ENCODE data around the gene TMEM266.

Gene TMEM266

DNA sequence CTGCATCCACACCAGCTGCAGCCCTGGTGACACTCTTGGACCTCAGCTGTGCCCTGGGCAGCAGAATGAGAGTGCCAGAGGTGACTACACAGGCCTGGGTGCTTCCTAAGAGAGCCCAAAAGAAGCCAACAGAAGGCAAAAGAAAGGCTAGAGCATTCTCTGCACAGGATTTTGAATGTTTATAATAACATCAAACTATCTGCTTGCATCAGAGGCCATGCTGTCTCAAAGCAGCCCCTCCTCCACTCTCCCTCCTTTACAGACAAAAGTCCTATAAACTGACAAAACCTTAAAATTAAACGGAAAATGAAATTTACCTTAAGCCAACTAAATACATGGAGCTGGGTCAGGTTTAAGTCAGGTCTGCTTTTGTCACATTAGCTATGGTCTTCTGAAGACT lies 155.8 kb downstream of the TMEM266 start:
- Mint-ChIP-seq H3K36me3 (ENCODE audit: low read depth) (peaks cover 92% of the 10 kb centered on the region), H3K4me1 (ENCODE audit: low read depth) (no peaks in the 10 kb centered on the region), H3K27ac (no peak overlapping the region), H3K9me3 (no peaks in the 10 kb centered on the region), H3K4me3 (no peak overlapping the region), H3K27me3 (no peaks in the 10 kb centered on the region)
- no peak for DNase-seq

DNA sequence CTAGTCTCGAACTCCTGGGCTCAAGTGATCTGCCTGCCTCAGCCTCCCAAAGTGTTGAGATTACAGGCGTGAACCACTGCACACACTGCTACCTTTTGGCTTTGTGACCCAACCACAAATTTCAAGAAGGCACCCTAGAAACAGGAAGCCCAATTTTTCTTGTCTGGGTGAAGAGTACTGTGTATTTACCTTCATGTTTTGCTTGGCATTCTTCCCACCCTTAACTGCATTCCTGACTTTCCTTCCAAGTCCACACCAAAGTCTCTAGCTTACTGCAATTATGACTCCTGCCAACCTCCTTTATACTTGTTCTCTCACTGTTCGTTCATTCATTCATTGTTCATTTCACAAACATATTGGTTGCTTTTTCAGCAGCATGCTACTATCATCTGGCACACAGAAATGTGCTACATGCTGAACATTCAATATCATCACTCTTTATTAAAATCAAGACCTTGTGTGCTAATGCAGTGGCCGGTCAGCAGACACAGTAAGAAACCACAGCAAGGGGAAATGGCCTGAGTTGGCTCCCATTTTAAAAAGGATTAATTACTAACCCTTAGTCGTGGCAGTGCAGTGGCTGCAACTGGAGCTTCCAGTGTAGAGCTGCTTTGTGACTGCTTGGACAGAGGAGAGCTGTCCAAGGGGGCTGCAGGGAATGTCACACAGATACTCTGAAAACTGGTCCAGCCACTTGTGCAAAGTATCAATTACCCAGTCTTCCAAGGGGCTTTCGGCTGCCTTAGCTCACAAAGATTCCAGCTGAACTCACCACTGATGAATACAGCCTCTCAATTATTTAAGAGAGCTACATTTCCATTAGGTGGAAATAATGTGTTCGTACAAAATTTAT lies 157.5 kb downstream of the TMEM266 start:
- DNase-seq = no peak
- H3K36me3 Mint-ChIP-seq (ENCODE audit: low read depth) = peaks cover 86% of the 10 kb centered on the region
- H3K27ac Mint-ChIP-seq = no peak overlapping the region
- no peaks in the 10 kb centered on the region for H3K27me3 Mint-ChIP-seq
- H3K4me3 Mint-ChIP-seq = no peak overlapping the region
- no peaks in the 10 kb centered on the region for H3K9me3 Mint-ChIP-seq
- no peaks in the 10 kb centered on the region for H3K4me1 Mint-ChIP-seq (ENCODE audit: low read depth)

DNA sequence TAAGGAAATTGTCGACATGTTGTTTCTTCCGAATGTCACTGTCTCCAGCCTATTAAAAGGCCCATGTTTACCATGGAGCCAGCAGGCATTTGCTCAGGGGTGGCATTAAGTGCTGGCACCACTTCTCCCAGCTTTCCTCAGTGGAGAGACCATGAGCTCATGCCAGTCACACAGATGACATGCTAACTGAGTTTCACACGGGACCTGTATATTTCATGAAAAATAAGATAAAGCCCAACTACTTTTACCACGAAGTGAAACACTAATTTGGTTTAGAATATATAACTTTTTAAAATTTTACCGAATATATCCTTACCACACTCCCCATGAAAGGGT lies 158.1 kb downstream of the TMEM266 start:
- H3K9me3 Mint-ChIP-seq = no peaks in the 10 kb centered on the region
- no peak overlapping the region for H3K27ac Mint-ChIP-seq
- H3K27me3 Mint-ChIP-seq = no peaks in the 10 kb centered on the region
- DNase-seq = no peak
- H3K4me3 Mint-ChIP-seq = no peak overlapping the region
- H3K36me3 Mint-ChIP-seq (ENCODE audit: low read depth) = peaks cover 86% of the 10 kb centered on the region
- H3K4me1 Mint-ChIP-seq (ENCODE audit: low read depth) = no peaks in the 10 kb centered on the region

DNA sequence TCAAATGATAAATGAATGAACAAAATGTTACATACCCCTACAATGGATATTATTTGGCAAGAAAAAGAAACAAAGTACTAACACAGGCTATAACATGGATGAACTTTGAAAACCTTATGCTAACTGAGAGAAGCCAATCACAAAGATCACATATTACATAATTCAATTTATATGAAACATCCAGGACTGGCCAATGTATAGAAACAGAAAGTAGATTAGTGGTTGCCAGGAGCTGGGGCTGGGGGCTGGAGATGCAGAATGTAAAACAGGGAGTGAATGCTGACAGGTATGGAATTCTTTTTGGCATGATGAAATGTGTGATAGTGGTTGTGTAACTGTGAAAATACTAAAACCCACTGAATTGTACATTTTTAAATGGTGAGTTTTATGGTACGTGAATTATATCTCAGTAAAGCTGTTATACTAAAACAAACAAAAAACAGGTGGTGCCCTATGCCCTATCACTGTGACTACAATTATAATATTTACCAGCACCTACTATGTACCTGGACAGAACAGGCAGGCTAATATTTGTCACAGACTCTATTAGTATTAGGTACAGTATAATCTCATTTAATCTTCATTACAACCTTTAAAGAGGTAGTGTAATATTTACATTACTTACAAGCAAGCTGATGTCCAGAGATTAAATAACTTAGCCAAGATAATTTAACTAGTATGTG lies 161.4 kb downstream of the TMEM266 start:
- Mint-ChIP-seq H3K36me3 (ENCODE audit: low read depth) (peaks cover 85% of the 10 kb centered on the region), H3K9me3 (no peaks in the 10 kb centered on the region), H3K4me3 (no peak overlapping the region), H3K27me3 (no peaks in the 10 kb centered on the region), H3K4me1 (ENCODE audit: low read depth) (peaks cover 4% of the 10 kb centered on the region), H3K27ac (no peak overlapping the region)
- DNase-seq = no peak

DNA sequence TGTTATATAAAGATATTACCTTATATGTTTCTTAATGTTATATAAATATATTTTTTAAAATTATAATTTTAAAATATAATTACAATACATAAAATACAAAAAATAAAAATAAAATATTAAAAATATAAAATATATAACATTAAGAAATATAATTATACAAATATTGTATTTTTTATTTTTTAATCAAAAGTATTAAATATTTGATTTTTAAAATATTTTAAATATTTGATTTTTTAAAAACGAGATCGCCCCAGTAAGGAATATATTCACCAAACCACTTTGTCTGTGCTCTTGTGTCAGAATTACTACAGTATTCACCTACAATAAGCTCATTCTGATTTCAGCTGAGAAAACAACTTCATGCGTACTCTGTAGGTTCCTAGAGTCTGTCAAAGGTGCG lies 162.4 kb downstream of the TMEM266 start:
- DNase-seq = no peak
- no peaks in the 10 kb centered on the region for H3K9me3 Mint-ChIP-seq
- no peak overlapping the region for H3K4me3 Mint-ChIP-seq
- H3K27ac Mint-ChIP-seq = no peak overlapping the region
- H3K4me1 Mint-ChIP-seq (ENCODE audit: low read depth) = peaks cover 4% of the 10 kb centered on the region
- H3K27me3 Mint-ChIP-seq = no peaks in the 10 kb centered on the region
- peaks cover 76% of the 10 kb centered on the region for H3K36me3 Mint-ChIP-seq (ENCODE audit: low read depth)

DNA sequence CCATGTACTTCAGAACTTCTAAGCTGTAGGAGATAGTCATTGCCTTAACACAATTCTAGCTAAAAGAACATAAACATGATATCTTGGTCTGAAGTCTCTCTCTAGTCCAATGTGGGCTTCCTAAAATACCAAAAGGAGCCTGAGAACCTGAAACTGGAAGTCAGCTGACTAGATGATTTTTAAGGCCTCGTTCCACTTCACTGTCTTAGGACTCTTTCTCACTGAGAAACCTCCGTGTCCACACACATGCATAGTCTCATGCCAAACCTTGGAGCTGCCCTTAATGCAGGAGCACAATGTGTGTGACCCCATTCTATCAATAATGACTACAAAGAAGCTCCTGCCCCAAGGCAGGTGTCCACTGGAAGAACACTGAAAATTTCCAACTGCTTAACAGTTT lies 163.7 kb downstream of the TMEM266 start:
- Mint-ChIP-seq H3K4me1 (ENCODE audit: low read depth) (peaks cover 4% of the 10 kb centered on the region), H3K36me3 (ENCODE audit: low read depth) (peaks cover 72% of the 10 kb centered on the region), H3K9me3 (no peaks in the 10 kb centered on the region), H3K27me3 (no peaks in the 10 kb centered on the region), H3K27ac (no peak overlapping the region), H3K4me3 (no peak overlapping the region)
- no peak for DNase-seq

DNA sequence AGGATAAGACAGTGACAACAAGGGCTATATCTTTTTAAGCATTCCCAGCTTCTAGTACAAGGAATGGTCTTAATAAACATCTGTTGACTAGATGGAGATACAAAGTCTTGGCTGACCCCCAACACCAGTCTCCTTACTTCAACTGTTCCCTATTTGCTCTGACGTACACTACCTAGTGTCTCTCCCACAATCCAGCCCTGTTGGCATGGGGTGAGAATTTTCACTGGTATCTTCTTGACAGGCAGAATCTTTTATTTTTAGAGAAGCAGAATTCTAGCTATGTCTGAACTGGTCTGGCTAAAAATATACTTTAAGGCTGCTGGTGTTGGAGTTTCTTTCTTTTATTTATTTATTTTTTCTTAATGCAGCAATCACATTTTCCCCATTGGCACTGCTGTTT lies 169.5 kb downstream of the TMEM266 start:
- peaks cover 4% of the 10 kb centered on the region for H3K4me1 Mint-ChIP-seq (ENCODE audit: low read depth)
- no peaks in the 10 kb centered on the region for H3K9me3 Mint-ChIP-seq
- no peak for DNase-seq
- H3K27me3 Mint-ChIP-seq = no peaks in the 10 kb centered on the region
- H3K27ac Mint-ChIP-seq = no peak overlapping the region
- H3K36me3 Mint-ChIP-seq (ENCODE audit: low read depth) = peaks cover 50% of the 10 kb centered on the region
- H3K4me3 Mint-ChIP-seq = no peak overlapping the region

DNA sequence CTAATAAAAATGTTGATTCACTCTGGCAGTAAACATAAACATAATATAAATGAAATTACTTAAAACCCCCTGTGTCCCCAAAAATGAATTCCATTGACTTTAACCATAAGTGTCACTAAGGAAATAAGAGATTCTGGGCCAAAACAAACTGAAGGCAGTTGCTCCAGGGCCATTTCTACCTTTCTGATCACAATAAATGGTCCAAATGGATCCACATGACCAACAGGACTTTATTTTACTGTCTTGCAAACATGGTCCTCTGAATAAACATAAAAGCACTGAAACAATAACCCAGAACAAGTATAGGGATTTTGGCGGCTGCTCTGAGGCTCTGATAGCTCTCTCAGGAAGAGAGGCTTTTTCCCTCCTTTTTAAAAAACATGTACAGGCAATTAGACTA lies 174.1 kb downstream of the TMEM266 start:
- DNase-seq = no peak
- Mint-ChIP-seq H3K27ac (no peak overlapping the region), H3K9me3 (no peaks in the 10 kb centered on the region), H3K4me1 (ENCODE audit: low read depth) (no peaks in the 10 kb centered on the region), H3K27me3 (no peaks in the 10 kb centered on the region), H3K4me3 (no peak overlapping the region), H3K36me3 (ENCODE audit: low read depth) (peaks cover 25% of the 10 kb centered on the region)

DNA sequence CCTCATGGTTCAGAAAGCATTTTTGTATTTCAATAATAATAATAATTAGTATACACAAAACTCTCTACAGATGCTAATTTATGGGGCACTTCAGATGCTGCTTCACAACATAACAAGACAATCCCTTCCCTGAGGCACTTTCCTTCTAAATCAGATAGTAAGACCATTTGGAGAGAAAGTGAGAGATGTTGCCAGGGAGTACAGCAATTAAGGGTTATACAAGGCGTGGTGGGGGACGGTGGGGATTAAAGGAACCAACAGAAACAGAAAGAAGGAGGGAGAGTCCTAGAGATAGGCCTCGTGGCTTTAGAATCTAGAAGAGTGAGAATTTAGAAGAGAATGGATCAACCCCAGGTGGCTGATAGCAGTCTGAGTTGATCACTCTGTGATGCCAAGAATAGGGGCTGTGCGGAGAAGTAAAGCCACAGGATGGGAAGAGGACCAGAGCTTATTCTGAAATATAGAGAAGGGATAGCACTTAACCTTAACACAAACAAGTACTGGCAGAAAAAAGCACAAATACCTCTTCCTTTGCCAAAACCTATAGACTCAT lies 174.6 kb downstream of the TMEM266 start:
- no peak overlapping the region for H3K4me3 Mint-ChIP-seq
- H3K9me3 Mint-ChIP-seq = no peaks in the 10 kb centered on the region
- no peaks in the 10 kb centered on the region for H3K27me3 Mint-ChIP-seq
- H3K36me3 Mint-ChIP-seq (ENCODE audit: low read depth) = peaks cover 20% of the 10 kb centered on the region
- H3K4me1 Mint-ChIP-seq (ENCODE audit: low read depth) = no peaks in the 10 kb centered on the region
- no peak for DNase-seq
- no peak overlapping the region for H3K27ac Mint-ChIP-seq

DNA sequence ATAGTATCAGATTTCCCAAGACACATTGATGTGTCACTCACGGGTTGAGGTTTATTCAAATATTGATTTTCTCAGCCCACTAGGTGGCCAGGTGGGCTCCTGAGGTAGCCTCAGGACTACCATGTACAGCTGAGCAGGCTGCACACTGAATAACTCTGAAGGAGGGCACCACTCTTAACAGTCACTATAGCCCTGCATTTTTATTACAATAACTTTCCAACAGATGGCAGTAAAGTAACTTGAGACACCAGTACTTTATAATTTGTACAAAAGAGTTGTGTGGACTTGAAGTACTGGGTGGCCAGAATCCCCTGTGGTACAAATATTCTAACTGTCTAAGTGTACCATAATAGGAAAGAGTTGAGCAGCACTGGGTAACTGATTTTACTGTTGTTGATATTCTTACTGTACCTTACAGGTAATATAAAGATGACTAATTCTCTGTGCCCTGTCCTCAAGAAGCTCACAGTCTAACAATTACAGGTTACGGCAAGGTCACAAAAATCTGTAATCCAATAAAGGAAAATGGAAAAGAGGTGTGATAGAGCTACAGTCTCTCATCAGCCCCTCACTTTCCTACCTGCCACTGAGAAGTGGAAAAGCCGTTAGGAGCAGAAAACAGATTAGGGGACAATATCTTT lies 175.5 kb downstream of the TMEM266 start:
- Mint-ChIP-seq H3K27me3 (no peaks in the 10 kb centered on the region), H3K27ac (no peak overlapping the region), H3K4me1 (ENCODE audit: low read depth) (no peaks in the 10 kb centered on the region), H3K4me3 (no peak overlapping the region), H3K9me3 (no peaks in the 10 kb centered on the region), H3K36me3 (ENCODE audit: low read depth) (peaks cover 21% of the 10 kb centered on the region)
- DNase-seq = no peak

DNA sequence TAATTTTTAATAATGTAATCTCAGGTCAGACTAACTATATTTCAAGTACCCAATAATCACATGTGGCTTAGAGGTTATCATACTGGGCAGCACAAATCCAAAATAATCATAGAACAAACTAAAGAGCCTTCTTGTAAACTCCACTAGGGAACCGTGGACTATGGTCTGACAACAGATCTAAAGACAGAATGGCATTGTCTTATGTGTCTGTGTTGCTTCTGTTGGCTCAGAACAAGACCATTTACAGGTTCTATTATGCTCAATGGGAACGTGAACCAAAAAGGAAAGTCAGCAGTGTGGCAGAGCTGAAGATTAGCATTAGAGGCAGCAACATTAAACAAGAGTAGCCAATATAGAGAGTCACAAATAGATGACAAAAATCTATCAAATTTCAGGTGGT lies 176.6 kb downstream of the TMEM266 start:
- no peaks in the 10 kb centered on the region for H3K4me1 Mint-ChIP-seq (ENCODE audit: low read depth)
- H3K36me3 Mint-ChIP-seq (ENCODE audit: low read depth) = peaks cover 19% of the 10 kb centered on the region
- no peak for DNase-seq
- H3K27ac Mint-ChIP-seq = no peak overlapping the region
- H3K9me3 Mint-ChIP-seq = no peaks in the 10 kb centered on the region
- no peaks in the 10 kb centered on the region for H3K27me3 Mint-ChIP-seq
- H3K4me3 Mint-ChIP-seq = no peak overlapping the region

DNA sequence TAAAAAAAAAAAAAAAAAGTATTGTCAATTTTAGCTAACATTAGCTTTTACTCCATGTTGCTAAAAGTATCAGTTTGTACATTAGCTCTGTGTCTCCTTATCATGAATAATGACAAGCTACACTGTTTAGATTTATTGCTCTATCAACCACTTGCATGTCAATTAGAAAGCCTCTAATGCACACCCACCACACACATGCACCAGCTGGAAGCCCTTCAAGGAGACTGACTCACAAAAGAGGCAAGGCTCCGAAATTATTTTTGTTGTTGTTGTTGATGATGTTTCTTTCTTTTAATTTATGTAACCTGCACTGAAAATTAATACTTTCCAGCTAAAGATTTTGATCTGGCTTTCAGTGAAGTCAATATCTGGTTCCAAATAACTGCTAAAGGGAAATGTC lies 180.0 kb downstream of the TMEM266 start:
- H3K4me1 Mint-ChIP-seq (ENCODE audit: low read depth) = no peaks in the 10 kb centered on the region
- no peak overlapping the region for H3K27ac Mint-ChIP-seq
- peaks cover 24% of the 10 kb centered on the region for H3K36me3 Mint-ChIP-seq (ENCODE audit: low read depth)
- no peak for DNase-seq
- no peaks in the 10 kb centered on the region for H3K27me3 Mint-ChIP-seq
- H3K4me3 Mint-ChIP-seq = no peak overlapping the region
- no peaks in the 10 kb centered on the region for H3K9me3 Mint-ChIP-seq

DNA sequence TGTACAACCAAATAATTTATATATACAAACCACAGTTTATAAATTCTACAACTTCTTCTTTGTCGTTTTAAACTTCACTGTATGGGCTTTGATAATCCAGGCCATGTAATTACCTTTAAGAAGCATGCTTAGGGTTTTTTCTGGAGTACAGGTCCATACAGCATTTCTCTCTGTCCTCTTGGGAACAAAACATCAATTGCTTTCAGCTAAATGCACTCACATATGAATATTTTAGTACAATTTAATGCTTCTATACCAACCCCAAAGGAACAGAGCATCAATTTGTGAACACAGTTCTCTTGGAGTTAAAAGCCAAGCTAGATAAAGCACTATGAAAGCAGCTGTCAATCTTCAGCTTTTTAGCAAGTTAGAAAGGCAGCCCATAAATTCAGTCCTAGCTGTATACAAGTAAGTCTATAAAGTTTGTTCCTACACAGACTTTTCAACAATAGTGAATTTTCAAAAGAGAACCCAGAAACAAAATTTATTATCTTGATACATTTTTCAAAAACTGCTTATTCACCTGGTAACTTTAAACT lies 185.4 kb downstream of the TMEM266 start:
- DNase-seq = no peak
- Mint-ChIP-seq H3K36me3 (ENCODE audit: low read depth) (peaks cover 35% of the 10 kb centered on the region), H3K9me3 (no peaks in the 10 kb centered on the region), H3K4me1 (ENCODE audit: low read depth) (no peaks in the 10 kb centered on the region), H3K27me3 (no peaks in the 10 kb centered on the region), H3K27ac (no peak overlapping the region), H3K4me3 (no peak overlapping the region)

DNA sequence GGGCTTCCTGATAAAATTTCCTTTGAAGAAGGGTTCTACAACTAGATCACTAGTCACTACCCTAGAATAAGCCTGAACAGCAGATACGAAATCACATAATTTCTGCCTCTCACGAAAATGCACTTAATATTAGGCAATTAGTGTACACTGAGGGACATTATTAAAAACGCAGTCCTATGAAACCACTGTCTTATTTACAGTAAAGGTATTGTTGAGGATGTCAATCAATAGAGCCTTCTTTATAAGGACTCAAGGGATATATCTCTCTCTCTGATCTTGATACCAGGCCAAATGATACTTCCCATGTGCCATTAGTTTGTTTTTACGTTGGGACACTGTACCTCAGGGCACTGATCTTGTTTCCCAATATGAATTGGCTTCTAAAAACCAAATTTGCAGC lies 191.9 kb downstream of the TMEM266 start:
- no peak overlapping the region for H3K4me3 Mint-ChIP-seq
- H3K9me3 Mint-ChIP-seq = no peaks in the 10 kb centered on the region
- peaks cover 36% of the 10 kb centered on the region for H3K36me3 Mint-ChIP-seq (ENCODE audit: low read depth)

DNA sequence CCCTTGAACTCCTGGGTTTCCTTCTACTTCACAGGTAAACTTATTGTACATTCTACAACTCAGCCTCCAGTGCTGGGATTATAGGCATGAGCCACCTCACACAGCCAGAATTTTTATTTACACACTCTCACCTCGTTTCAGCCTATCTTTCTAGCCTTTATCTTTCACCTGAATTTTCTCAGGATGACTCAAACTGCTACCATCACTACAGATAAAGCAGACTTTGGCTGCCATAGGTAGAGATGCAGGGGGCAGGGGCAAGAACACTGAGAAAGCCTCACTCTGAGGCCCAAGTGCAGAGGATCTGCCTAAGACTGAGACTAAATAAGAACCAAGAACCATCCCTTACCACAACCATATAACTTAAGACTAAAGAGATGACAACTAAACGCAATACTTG lies 192.5 kb downstream of the TMEM266 start:
- H3K27me3 Mint-ChIP-seq = no peaks in the 10 kb centered on the region
- H3K27ac Mint-ChIP-seq = no peak overlapping the region
- no peak for DNase-seq
- H3K36me3 Mint-ChIP-seq (ENCODE audit: low read depth) = peaks cover 36% of the 10 kb centered on the region
- no peak overlapping the region for H3K4me3 Mint-ChIP-seq
- H3K4me1 Mint-ChIP-seq (ENCODE audit: low read depth) = peaks cover 3% of the 10 kb centered on the region
- no peaks in the 10 kb centered on the region for H3K9me3 Mint-ChIP-seq

More for the DNA sequence above, 191.9 kb downstream of the TMEM266 start:
- peaks cover 3% of the 10 kb centered on the region for H3K4me1 Mint-ChIP-seq (ENCODE audit: low read depth)
- no peaks in the 10 kb centered on the region for H3K27me3 Mint-ChIP-seq
- no peak for DNase-seq
- H3K27ac Mint-ChIP-seq = no peak overlapping the region

All from activated T-cell treated with anti-CD3 and anti-CD28 coated beads, Interleukin-2, amount 50 U/mL, for 24 hours (primary cell).